Activated CD4-positive, alpha-beta T cell treated with anti-CD3 and anti-CD28 coated beads, Interleukin-2, amount 50 U/mL, for 48 hours (primary cell): ENCODE data around the gene ROBO1.
"Not testable (repeated sequence)": the region's sequence is repeated elsewhere in the genome, so short reads cannot be mapped to it uniquely, and the experiment has no call there.

Experiments
- DNase-seq, 2 experiments: peaks; one replicate each; pipeline ENCODE4 v3.0.0-alpha.2; 2020

The ROBO1 gene

DNA sequence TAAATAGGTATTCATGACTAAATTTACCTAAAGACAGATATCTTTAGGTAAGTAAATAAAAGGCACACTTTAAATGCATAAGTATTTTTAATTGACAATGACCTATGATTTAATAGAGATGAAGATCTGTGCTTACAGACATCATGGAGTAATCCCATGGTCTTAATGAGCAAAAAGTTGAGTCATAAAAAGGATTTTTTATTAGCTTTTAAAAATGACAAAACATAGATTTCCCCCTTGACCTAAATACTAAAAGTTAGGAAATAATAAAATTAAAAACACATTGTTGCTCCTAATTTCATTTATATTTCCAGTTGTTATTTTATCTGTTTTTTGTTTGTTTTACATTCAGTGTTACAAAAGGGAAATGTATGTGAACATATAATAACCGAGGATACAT, 1005.7 kb downstream of the ROBO1 start:
- no peak for DNase-seq

DNA sequence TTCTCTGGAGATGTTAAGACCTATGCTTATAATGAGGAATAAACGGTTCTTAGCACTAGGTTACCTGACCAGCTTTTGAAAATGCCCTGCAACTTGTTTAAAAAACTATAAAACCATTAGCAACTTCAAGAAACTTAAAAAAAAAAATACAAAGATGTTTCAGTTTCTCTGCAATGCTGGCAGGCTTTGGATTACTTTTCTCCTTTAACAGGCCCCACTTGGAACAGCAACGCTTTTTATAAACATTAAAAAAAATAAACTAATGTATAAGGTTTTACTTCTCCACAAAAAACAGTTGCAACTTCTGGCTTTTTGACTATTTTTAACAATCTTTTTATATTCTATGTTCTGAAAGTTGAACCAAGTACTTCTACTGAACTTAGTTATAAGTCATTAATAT, 1006.7 kb downstream of the ROBO1 start:
- DNase-seq: no peak

DNA sequence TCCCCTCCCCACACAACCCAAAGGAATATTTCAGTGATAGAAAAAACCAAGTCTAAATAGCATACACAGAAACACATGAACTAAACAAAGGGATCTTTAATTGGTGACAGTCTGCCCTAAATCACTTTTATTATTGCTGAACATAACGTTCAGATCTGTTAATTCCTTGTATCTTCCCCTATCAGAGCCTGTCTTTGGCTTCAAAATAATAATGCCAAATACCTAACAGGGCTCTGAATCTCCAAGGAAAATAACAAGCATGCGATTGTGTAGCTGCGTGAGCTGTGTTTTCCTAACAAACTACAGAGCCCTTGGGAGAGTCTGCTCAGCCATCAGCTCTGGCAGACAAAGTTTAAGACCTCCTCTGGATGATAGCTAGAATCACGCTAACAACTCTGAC, 1010.1 kb downstream of the ROBO1 start:
- DNase-seq: no peak

DNA sequence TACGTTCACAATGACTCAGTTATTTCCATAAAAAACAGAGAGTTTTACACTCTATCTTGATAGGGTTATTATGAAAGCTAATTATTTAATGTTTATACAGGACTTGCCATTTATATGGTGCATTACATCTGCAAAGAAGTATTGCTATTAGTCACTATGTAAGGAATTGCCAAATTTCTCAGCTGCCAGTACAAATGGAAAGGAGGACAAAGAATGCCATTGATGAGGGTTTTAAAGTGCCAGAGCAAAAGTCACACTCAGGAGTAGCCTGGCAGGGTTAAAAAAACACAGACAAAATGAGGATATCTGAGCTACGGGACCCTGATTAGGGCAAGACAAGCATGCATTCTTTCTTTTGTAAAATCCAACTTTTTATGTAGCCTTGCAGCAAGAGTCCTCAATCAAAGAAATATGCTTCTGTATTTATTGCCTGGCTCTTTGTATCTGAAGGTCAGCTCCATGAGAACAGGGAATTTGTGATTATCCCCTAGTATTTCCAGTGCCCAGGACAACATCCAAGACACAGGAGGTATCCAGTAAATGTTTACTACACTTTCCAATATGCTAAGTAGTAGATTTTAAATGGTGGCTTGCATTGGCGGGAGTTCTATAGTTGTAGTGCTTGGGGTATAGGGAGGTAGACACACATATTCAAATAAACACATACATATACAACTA, 1013.6 kb downstream of the ROBO1 start:
- DNase-seq: no peak

DNA sequence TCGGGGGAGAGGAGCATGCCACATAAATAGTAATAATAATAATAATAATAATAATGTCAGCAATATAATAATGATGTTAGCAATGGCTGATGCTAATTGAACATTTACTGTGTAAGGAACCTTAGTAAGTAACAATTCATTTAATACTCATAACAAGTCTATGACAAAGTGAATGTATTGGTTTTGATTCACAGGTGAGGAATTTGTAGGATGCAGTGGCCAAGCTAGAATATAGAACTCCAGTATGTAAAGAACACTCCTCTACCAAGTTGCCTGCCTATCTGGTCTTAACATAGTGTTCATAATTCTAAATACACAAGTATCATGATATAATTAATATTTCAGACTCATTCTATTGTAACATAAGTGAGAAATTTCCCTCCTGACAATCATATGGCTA, 1016.5 kb downstream of the ROBO1 start:
- DNase-seq: no peak

DNA sequence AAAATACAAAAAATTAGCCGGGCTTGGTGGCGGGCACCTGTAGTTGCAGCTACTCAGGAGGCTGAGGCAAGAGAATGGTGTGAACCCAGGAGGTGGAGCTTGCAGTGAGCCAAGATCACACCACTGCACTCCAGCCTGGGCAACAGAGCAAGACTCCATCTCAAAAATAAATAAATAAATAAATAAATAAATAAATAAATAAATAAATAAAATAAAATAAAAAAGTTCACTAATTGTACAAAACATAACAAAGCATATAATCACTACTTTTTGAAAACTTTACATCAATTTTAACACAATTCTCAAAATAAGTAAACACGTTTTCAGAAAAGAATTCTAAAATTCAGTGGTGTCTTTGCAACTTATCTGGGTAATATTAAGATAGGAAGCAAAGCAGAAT, 1017.5 kb downstream of the ROBO1 start:
- DNase-seq: not testable (repeated sequence)

DNA sequence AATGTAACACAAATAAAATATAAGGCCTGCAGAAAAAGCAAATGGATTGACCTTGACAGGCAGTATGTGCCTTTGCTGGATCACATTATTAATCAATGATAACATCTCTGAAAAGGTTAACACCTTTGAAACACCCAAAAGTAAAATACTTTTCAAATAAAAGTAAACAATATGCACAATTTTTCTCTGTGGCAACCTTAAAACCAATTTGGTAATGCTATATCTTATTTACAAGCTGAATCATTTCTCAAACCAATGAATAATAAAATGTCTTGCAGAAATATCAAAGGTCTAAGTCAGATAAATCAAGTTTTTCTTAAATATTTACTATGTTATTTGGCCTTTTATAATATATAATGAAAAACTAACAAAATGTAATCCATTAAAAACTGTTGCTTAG, 1018.7 kb downstream of the ROBO1 start:
- DNase-seq: no peak

DNA sequence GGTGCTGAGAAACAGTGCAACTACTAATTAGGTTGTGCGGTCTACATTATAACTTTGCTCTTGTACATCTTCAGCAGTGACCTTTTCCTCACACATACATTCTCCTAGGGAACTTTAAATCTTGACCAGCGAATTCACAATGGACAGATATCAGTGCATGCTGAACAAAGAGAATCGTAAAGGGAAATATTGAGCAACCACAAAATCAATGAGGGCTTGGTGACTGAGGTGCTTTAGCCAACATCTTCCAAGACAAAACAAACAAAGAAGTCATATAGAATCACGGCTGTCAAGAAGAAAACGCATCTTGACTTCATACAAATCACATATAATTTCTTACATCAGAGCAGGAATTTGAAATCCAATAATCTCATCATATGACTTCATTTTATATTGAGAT, 1022.0 kb downstream of the ROBO1 start:
- DNase-seq: no peak

DNA sequence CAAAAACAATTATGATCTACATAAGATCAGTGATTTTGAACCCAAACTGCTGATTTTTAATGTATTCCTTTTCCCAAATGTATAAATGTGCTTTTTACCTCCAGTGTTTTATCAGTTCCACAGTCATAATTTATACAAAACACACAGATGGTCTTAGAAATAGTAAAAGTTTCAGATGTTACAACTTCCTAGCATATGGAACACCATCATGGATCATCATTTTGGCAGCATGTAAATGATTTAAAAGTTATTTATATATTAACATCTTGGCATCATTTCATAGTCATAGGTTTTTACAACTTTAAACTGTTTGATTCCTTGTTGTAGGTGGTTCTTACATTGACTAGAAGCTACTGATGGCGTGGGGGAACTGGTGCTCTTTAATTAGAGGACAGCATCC, 1025.3 kb downstream of the ROBO1 start:
- DNase-seq: no peak

DNA sequence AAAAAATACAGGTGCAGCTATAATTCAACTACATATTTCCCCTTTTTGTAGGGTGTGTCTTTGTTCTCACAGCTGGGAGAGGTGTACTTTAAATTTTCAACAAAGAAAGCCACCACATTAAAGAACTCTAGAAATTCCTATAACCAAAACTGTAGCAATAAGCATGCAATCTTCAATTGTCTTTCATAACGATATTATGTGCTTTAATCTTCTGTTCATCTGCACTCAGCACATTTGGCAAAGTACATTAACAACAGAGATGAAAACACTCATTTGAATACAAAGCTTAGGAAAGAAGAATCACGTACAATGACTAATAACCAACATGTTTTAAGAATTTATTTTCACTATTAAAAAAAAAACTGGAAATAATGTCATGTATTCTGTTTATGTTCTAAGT, 1025.8 kb downstream of the ROBO1 start:
- DNase-seq: no peak

DNA sequence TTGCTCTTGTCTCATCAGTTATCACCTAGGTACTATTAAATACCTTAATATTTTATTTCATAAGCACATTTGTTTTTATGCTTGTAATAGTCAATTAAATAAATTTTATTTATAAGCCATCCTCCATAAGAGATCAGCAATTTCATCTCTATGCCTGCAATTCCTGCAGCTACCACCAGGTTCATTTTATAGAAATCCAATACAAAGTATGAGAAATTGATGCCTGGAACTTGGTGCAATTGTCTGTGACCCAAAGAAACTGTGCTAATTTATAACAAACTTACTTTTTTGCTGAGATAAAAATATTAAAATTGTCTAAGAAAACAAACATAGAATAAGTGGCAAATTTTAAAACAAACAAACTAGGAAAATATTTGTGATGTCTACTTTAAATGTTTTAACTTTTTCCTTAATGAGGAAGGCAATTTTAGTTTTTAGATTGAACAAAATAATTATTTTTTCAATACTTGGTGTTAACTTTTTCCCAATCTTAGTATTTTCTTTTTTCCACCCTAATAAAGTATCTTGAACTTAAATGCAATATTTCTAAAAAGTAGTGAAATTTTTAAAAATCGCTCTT, 1026.6 kb downstream of the ROBO1 start:
- peak in 1 of 2 experiments; percentile 4 for DNase-seq

DNA sequence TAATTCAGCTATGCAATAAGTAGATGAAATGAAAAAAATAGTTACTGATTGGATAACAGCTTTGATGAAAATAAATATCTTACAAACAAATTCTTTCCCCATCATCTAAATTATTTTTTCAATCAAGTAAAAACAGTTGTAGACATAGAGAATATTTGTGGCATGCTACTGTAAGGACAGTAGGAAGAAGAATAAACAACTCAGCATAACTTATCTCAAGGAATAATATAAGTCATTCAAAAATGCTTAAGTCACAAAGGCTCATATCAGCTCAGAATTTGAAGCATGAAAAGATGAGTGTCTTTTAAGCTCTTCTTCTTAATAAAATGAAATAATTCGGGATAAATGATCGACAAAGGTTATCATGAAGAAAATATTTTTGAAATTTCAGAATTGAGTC, 1029.0 kb downstream of the ROBO1 start:
- DNase-seq: no peak

DNA sequence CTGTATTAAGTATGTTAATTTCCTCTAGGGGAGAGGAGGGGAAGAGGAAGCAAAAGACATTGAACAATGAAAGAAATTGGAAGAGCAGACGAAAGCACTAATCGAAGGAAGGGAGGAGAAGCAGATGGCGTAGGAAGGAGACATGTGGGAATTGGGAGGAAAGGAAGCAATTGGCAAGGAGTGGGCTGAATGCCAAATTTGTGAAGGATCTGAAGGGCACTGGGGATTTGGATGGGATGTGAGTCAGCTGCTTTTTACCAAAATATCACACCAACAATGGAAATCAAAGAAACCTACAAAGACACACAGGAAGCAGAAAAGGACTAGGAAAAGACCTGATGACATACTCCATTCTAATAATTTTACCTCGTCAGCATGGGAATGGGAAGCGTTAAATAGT, 1029.8 kb downstream of the ROBO1 start:
- DNase-seq: no peak

DNA sequence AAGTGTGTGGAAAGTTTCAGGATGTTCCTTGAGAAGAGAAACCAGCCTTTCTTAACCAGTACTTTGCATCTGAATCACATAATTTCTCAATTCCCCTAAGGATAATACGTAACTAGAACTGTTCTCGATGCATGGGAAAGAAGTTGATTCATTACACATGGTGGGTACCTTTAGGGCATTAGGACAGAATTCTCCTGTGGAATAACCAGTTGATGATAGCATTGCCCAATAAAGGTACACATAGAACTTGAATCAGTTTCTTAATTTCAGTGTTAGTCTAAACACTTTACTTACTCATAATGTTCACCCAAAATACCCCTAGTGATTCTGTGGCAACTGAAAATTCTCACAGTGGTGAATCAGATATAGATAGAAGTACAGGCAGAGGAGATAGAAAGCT, 1030.9 kb downstream of the ROBO1 start:
- no peak for DNase-seq

DNA sequence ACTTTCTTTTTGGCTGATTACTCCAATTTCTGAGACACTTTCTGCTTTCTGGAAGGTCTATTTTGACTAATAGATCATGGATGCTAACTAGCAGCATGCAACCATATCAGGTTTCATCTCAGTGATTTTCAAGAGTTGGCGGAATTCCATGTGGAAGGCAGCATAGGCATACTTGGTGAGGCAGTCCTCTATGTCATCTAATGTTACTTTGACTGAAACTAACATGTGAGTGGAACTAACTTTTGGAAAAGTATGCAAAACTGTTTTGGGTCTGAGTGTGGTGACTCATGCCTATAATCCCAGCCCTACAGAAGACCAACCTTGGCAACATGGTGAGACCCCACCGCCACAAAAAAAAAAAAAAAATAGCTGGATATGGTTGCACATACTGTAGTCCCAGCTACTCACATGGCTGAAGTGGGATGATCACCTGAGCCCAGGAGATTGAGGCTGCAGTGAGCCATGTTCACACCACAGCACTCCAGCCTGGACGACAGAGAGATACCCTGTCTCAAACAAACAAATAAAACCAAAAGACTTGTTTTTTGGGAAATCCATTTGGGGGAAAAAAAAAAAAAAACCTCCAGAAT, 1033.7 kb downstream of the ROBO1 start:
- no peak for DNase-seq

DNA sequence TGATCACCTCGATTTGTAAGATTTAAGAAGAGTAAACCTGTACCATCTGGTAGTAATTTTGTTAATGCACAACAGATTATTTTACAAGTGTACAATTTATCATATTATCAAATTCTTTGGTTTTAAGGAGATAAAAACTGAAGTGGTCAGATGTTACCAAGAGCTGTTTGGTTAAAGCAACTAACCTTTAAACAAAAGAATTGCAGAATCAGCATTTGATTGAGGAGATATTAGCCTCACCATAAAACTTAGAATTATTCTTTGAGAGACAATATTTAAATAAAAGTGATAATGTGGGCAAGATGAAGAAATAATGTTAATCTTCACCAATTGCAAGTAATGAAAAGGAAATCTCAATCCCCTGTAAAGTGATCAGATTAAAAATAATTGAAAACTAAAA, 1034.9 kb downstream of the ROBO1 start:
- DNase-seq: no peak

DNA sequence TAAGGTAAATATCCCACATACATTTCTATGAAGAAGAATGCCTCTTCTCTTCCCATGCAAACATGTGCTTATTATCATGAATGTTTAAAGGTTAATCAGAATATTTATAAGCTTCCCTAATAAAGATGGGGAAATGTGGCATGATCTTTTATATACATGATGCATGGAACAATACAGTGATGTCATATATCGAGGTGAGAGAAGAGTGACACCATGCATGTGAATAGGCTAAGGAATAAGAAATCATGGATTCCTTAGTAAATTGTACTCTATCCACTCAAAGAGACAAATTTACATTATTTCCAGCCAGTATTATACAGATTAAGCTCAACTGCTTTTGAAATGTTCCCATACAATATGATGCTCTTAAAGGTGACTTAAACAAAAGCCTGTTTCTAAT, 1035.3 kb downstream of the ROBO1 start:
- no peak for DNase-seq

DNA sequence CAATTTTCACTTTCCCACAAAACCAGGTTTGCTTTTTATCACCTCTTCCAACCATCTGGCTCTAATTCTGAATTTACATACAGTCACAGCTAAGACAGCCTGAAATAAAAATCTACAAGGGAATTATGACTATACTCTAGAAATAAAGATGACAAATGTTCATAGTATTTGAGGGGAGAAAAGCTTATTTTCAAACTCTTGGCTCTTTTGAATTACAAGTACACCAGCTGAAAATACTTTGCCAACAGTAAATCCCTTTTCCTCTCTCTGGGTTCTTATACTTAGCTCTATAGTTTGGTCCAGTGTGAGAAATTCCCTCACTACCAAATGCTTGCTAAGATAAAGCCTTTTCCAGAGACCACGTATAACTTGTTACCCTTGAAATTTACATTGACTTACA, 1037.9 kb downstream of the ROBO1 start:
- DNase-seq: no peak

DNA sequence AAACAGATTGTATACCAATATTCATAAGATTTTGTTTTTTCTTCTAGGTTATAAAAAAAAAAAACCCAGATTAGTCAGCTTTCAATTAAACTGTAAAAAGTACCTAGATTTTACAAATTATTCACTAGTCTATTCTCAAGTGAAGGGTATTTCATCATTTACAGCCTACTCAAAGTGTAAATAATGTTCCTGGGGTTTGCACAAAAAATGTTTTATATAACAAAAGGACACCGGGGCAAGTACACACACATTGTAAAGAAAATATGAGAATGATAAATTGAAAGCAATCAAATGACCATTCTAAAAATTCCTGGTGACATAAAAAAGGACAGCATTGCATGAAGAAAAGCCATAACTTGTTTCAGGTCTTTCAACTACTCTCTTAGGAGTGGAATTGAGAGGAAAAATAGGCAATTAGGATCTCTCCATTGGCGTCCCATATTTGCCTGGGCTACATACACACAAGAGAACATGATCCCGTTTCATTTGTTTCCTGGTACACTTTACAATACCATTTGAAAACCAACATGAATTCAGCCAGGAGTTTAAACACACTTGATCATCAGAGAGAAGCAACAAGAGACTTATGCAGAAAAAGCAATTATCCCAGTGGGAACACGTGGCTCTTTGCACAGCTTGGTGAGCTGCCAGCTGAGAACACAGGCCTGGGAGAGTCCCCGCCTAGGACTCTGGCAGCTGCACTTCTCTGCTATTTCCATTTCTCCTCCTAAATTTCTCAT, 1039.2 kb downstream of the ROBO1 start:
- no peak for DNase-seq

DNA sequence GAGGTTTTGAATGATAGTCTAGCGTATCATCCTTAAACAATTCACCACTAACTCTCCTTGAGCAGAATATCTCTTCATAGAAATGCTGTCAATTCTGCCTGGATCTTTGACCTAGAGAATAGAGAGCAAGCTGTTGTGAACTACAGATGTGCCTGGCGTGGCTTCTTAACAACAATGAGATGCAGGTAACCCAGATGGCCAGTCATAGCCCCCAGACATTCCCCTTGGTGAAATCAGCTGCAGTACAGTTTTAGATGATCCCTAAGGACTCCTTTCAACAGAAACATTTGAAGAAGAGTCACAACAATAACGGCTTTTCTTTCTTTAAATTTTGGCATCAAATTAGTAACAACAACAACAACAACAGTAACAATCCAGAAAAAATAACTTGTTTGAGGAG, 1041.3 kb downstream of the ROBO1 start:
- DNase-seq: no peak

DNA sequence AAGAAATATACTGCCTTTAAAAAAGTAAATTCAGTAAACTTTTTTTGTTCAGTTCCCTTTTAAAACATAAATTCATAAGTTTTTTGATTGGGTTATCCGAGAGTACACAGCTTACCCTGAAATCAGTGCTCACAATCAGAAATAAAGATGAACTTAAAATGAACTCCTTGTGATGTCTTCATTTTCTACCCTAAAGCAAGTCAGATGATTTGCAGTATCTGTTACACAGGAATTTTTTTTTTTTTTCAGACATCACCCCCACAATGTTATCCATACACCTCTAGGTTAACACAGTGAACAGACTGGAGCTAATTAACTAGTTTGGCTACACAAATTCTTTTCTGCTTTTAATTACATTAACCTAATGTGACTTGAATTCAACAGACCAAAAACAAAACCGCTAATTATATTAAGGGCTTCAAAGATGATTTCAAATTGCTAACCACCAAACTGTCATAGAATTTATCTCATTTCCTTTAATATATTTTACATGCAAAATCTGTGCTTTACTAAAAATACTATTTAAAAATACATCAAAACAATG, 1042.0 kb downstream of the ROBO1 start:
- no peak for DNase-seq

DNA sequence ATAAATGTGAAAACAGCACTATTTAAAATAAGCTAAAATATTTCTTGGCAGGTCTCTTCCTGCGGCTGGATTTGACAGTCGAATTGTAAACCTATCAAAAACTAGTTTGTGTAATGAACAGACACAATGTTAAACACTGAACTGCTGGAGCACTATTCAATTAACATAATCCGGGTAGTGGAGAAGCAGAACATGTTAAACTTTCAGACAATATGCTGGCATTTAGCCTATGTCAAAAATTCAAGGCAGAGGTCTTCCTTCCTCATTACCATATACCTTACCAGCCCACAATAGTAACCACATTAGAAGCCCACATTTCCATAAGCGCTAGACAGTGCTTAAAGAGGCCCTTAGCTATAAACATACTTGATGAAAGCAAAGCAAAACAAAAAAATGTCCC, 1042.9 kb downstream of the ROBO1 start:
- no peak for DNase-seq

DNA sequence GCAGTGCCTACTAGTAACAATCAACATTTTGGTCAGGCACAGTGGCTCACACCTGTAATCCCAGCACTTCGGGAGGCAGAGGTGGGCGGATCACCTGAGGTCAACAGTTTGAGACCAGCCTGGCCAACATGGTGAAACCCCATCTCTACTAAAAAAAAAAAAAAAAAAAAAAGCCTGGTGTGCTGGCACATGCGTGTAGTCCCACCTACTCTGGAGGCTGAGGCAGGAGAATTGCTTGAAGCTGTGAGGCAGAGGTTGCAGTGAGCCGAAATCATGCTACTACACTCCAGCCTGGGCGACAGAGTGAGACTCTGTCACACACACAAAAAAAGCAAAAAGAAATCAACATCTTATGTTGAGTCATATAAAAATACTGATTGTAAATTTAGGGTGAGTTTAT, 1043.4 kb downstream of the ROBO1 start:
- not testable (repeated sequence) for DNase-seq
